Measurements from ENCODE around the gene LCAT. TPM values are rescaled to one million over a fixed set of nuclear protein-coding genes. Genes with fewer than 3 reads are reported as not detected.

LCAT gene
- total and polyA plus RNA-seq, 9 of the 15 experiments (the other 6 are each of a cell fraction or from before 2014, with no cell fraction given) = 0.46 to 21.0 (median 5.0) TPM

- TF ChIP-seq ZMIZ1 (IDR thresholded peaks at IDR 0.05; ENCODE audit: low read depth in 2 of 2, low read length in 2 of 2) (0 out of 4 replicates have a peak, but pooled peaks of 1 of the 2 experiments have one; percentile 5), ILF3 (IDR thresholded peaks at IDR 0.05; ENCODE audit: borderline replicate concordance) (no peak), POLR2AphosphoS5 (IDR thresholded peaks at IDR 0.05; ENCODE audit: control insufficient read depth, insufficient read depth, low read depth, low read length) (peak; percentile 63; the same call in 1 of the 2 replicates), RFX7 (CRISPR knock-in tag; IDR thresholded peaks at IDR 0.05) (no peak), SMAD4 (CRISPR knock-in tag; conservative IDR thresholded peaks at IDR 0.05) (peak; percentile 70; the same call in 1 of the 2 replicates), RAD51 (IDR thresholded peaks at IDR 0.05; ENCODE audit: borderline replicate concordance, low read depth) (no peak), TAF1 (IDR thresholded peaks at IDR 0.05; ENCODE audit: control insufficient read depth, extremely low read depth, insufficient read depth, low read length, severe bottlenecking) (peak; percentile 55), POLR2AphosphoS2 (IDR thresholded peaks at IDR 0.05; ENCODE audit: low read length) (no peak), YY1 (IDR thresholded peaks at IDR 0.05; ENCODE audit: borderline replicate concordance in 1 of 3, control insufficient read depth in 1 of 3, extremely low read depth in 1 of 3, insufficient read depth in 3 of 3, insufficient read length in 1 of 3, insufficient replicate concordance in 2 of 3, low read depth in 1 of 3, low read length in 2 of 3) (peak in 2 of 3 experiments; percentile 2 to 13), ZNF512 (tag; IDR thresholded peaks at IDR 0.05) (no peak), ATF3 (IDR thresholded peaks at IDR 0.05) (peak; percentile 48; the same call in 1 of the 2 replicates), ATF3 (CRISPR knock-in tag; conservative IDR thresholded peaks at IDR 0.05) (no peak), ETV5 (CRISPR knock-in tag; IDR thresholded peaks at IDR 0.05; ENCODE audit: low read depth) (peak; percentile 54; the same call in 1 of the 2 replicates), KDM5B (IDR thresholded peaks at IDR 0.05; ENCODE audit: insufficient replicate concordance, low read depth, low read length) (peak; percentile 75), GABPA (tag; conservative IDR thresholded peaks at IDR 0.05; ENCODE audit: low read depth) (peak; percentile 83), ZNF282 (CRISPR knock-in tag; IDR thresholded peaks at IDR 0.05) (no peak), HCFC1 (IDR thresholded peaks at IDR 0.05; ENCODE audit: low read depth, low read length) (no peak; the same call in 1 of the 2 replicates)
Measured at GRCh38 chr16:67968400-67969253, 24.7 kb upstream of the LCAT start, which contains the start of gene SLC12A4 (continued).
